Hepatocyte (in vitro differentiated cells): ENCODE data around the gene ZNF557.

Source experiments
- EZH2 ChIP-seq: fragments of 200-600 bp; sonication (generic); IDR thresholded peaks from 2 replicates; pipeline ENCODE4 v1.6.1; 2016; ENCODE audit warnings: antibody characterized with exemption, mild to moderate bottlenecking, borderline replicate concordance
- EZH2phosphoT487 ChIP-seq: fragments of 200-600 bp; sonication (generic); IDR thresholded peaks from one replicate; pipeline ENCODE4 v1.6.1; 2018; ENCODE audit warnings: antibody characterized with exemption, mild to moderate bottlenecking, low read depth, moderate library complexity; ENCODE audit not compliant: unreplicated experiment, severe bottlenecking
- TF ChIP-seq, protein P1 (sequence below): fragments of 200-600 bp; sonication (generic); IDR thresholded peaks from 2 replicates; pipeline ENCODE4 v1.5.1; 2016; ENCODE audit warnings: antibody characterized with exemption, mild to moderate bottlenecking; ENCODE audit not compliant: poor library complexity

DNA sequence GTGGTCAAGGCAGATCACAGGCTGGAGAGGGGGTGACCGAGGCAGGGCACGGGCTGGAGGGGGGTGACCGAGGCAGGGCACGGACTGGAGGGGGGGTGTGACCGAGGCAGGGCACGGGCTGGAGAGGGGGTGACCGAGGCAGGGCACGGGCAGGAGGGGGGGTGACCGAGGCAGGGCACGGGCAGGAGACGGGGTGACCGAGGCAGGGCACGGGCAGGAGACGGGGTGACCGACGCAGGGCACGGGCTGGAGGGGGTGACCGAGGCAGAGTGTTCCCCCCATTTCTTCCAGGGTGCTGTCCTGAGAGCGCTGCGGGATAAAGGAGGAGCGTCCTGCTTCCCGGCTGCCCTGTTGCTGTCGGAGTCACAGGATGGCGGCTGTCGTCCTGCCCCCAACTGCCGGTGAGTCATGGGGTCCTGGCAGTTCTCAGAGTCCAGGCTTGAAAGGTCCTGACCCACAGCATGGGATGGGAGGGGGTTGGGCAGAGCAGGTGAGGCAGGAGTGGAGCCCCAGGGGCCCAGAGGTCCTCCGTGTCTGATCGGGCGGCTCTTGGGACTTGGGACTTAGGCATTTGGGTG, 5.3 kb downstream of the ZNF557 start:
- TF ChIP-seq, protein P1, sequence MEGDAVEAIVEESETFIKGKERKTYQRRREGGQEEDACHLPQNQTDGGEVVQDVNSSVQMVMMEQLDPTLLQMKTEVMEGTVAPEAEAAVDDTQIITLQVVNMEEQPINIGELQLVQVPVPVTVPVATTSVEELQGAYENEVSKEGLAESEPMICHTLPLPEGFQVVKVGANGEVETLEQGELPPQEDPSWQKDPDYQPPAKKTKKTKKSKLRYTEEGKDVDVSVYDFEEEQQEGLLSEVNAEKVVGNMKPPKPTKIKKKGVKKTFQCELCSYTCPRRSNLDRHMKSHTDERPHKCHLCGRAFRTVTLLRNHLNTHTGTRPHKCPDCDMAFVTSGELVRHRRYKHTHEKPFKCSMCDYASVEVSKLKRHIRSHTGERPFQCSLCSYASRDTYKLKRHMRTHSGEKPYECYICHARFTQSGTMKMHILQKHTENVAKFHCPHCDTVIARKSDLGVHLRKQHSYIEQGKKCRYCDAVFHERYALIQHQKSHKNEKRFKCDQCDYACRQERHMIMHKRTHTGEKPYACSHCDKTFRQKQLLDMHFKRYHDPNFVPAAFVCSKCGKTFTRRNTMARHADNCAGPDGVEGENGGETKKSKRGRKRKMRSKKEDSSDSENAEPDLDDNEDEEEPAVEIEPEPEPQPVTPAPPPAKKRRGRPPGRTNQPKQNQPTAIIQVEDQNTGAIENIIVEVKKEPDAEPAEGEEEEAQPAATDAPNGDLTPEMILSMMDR, result no peak
- TF ChIP-seq EZH2, result no peak
- TF ChIP-seq EZH2phosphoT487, result no peak
